ENCODE data around the gene C6orf47. TPM values are rescaled to one million over a fixed set of nuclear protein-coding genes. Genes with fewer than 3 reads are reported as not detected.

C6orf47 gene
- total and polyA plus RNA-seq, 2 of the 8 experiments (the other 6 are each of a cell fraction or from before 2014, with no cell fraction given), result 4.7 to 14.6 TPM

DNA sequence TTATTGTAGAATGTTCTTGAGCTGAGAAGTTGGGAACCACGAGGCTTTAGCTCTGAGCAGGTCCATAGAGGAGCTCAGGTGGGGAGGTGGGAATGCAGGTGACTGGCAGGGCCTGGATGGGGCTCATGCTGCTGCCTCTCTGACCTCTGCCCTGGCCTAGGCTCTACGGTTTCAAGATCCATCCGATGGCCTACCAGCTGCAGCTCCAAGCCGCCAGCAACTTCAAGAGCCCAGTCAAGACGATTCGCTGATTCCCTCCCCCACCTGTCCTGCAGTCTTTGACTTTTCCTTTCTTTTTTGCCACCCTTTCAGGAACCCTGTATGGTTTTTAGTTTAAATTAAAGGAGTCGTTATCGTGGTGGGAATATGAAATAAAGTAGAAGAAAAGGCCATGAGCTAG lies 9.1 kb upstream of the C6orf47 start, which contains the start of gene LY6G5B:
LY6G5B (plus strand) TSS at position 301 of the 400 bp plus-strand sequence. CDS start 975 bp downstream, outside the sequence.
- WGBS, 2 experiments (ENCODE audit: extremely low coverage in 1 of 2, insufficient coverage in 1 of 2, insufficient read length in 1 of 2, insufficient replicate concordance in 2 of 2, low coverage in 1 of 2, low lambda C conversion rate in 2 of 2, missing lambda C conversion rate in 1 of 2), result 89% methylated on average over 8 of the region's 8 CpGs; no CpG with 5 or more reads in 1 of the 2 experiments
- H3K23me2 ChIP-seq (ENCODE audit: low read depth, low read length), result peaks cover 4% of the 10 kb centered on the region; the same call in 1 of the 2 replicates
- H3K79me1 ChIP-seq (ENCODE audit: low read depth, low read length), result peaks cover 9% of the 10 kb centered on the region
- H3K4me1 ChIP-seq (replicated peaks in 1 of 4; ENCODE audit: control insufficient read depth in 3 of 4, insufficient read depth in 4 of 4, low read length in 3 of 4), result peaks cover 0 to 4% (median 1%) of the 10 kb centered on the region in 4 experiments; a peak in 3 of 7 replicates
- no peak within 1 kb of the TSS for H3K4me3 ChIP-seq (ENCODE audit: extremely low read depth in 1 of 4, insufficient read depth in 2 of 4, low read depth in 3 of 4, low read length in 4 of 4)
- no peak within 1 kb of the TSS for H4K5ac ChIP-seq (ENCODE audit: insufficient read length, low read depth, low read length)
- H3K27me3 ChIP-seq (replicated peaks in 1 of 4; ENCODE audit: control insufficient read depth in 3 of 4, extremely low read depth in 1 of 4, insufficient read depth in 3 of 4, low read length in 3 of 4), result no peaks in the 10 kb centered on the region
- no peak within 1 kb of the TSS for H3K4ac ChIP-seq (replicated peaks; ENCODE audit: insufficient read length, low read depth, low read length)
- H3K36me3 ChIP-seq (ENCODE audit: control insufficient read depth in 2 of 4, insufficient read depth in 4 of 4, low read length in 3 of 4), result peaks cover 25 to 50% (median 46%) of the 10 kb centered on the region in 4 experiments
- POLR2A ChIA-PET (ENCODE audit: partially characterized antibody), result interaction anchor here (0.6 to 25.5 kb wide), 8 partner anchors 9 to 1468 kb away, joined by 3 to 883 read pairs (median 4); partner anchors contain the start of genes AIF1, APOM, BAG6 and C6orf47
- CTCF ChIA-PET (ENCODE audit: partially characterized antibody), result interaction anchor here (1.1 to 5.0 kb wide), 5 partner anchors 9 to 48 kb away, joined by 3 to 26 read pairs (median 3); partner anchors contain the start of gene C6orf47
- H4K91ac ChIP-seq (replicated peaks; ENCODE audit: insufficient read length, low read length), result no peak within 1 kb of the TSS
- DNase-seq (ENCODE audit: low read depth in 1 of 2, low spot score in 2 of 2) (no peak), FAIRE-seq (no peak)
- no peak within 1 kb of the TSS for H2AFZ ChIP-seq (ENCODE audit: low read length)
- H3K9ac ChIP-seq (replicated peaks in 1 of 4; ENCODE audit: extremely low read depth in 1 of 4, low read depth in 3 of 4, low read length in 3 of 4), result no peak within 1 kb of the TSS
- H3K4me2 ChIP-seq (ENCODE audit: insufficient read depth in 1 of 2, low read depth in 2 of 2, low read length in 2 of 2), result no peak within 1 kb of the TSS
- no peak within 1 kb of the TSS for H2BK15ac ChIP-seq (ENCODE audit: low read length)
- H3K79me2 ChIP-seq (ENCODE audit: control insufficient read depth in 1 of 2, insufficient read depth in 2 of 2, low read length in 2 of 2), result peaks cover 0 to 23% of the 10 kb centered on the region in 2 experiments; a peak in 2 of 4 replicates
- H3K14ac ChIP-seq (ENCODE audit: insufficient read length), result no peak within 1 kb of the TSS
- no peak within 1 kb of the TSS for H2BK120ac ChIP-seq (replicated peaks; ENCODE audit: low read depth, low read length)
- H2AK5ac ChIP-seq (ENCODE audit: low read depth, low read length), result no peak within 1 kb of the TSS
- H2BK12ac ChIP-seq (ENCODE audit: low read depth, low read length), result no peak within 1 kb of the TSS
- peaks cover 7 to 11% of the 10 kb centered on the region in 2 experiments for H4K20me1 ChIP-seq (replicated peaks in 1 of 2; ENCODE audit: control insufficient read depth in 1 of 2, insufficient read depth in 2 of 2, low read length in 2 of 2)
- H2BK5ac ChIP-seq (ENCODE audit: low read depth, low read length), result no peak within 1 kb of the TSS
- H2BK20ac ChIP-seq (ENCODE audit: low read length), result no peak within 1 kb of the TSS
- H3K18ac ChIP-seq (ENCODE audit: extremely low read depth, low read length), result no peak within 1 kb of the TSS
- H3K23ac ChIP-seq (ENCODE audit: insufficient read length), result no peak within 1 kb of the TSS
- no peak within 1 kb of the TSS; the same call in 1 of the 2 replicates for H4K8ac ChIP-seq (ENCODE audit: extremely low read depth, insufficient read depth, low read length)
- no peak within 1 kb of the TSS for H3K56ac ChIP-seq (replicated peaks; ENCODE audit: insufficient read length, low read depth, low read length)
- H3K27ac ChIP-seq (ENCODE audit: low read depth, low read length), result no peak within 1 kb of the TSS
- H3K9me3 ChIP-seq (ENCODE audit: insufficient read depth in 2 of 2, low read depth in 1 of 2, low read length in 1 of 2), result peaks cover 0 to 5% of the 10 kb centered on the region in 2 experiments; a peak in 1 of 4 replicates
- no peak for TF ChIP-seq SIRT6 (IDR thresholded peaks at IDR 0.05; ENCODE audit: low read length)
- no peak for TF ChIP-seq TBP (IDR thresholded peaks at IDR 0.05; ENCODE audit: low read depth, low read length)
- no peak for TF ChIP-seq BCL11A (IDR thresholded peaks at IDR 0.05; ENCODE audit: low read depth in 2 of 2, low read length in 2 of 2)
- TF ChIP-seq EP300 (IDR thresholded peaks at IDR 0.05; ENCODE audit: borderline replicate concordance in 1 of 2, low read depth in 2 of 2, low read length in 2 of 2), result no peak
- TF ChIP-seq RFX5 (IDR thresholded peaks at IDR 0.05; ENCODE audit: borderline replicate concordance, low read depth, low read length), result no peak
- no peak for TF ChIP-seq ZNF274 (IDR thresholded peaks at IDR 0.05; ENCODE audit: borderline replicate concordance, extremely low read depth, low read length)
- TF ChIP-seq SIN3A (conservative IDR thresholded peaks at IDR 0.05 in 1 of 2, IDR thresholded peaks at IDR 0.05 in 1 of 2; ENCODE audit: low read depth in 1 of 2, low read length in 2 of 2), result no peak
- no peak for TF ChIP-seq RNF2 (IDR thresholded peaks at IDR 0.05; ENCODE audit: borderline replicate concordance, low read depth, low read length, missing control alignments, poor library complexity, severe bottlenecking)
- TF ChIP-seq EGR1 (IDR thresholded peaks at IDR 0.05; ENCODE audit: borderline replicate concordance, low read depth, low read length), result no peak
- TF ChIP-seq MAX (IDR thresholded peaks at IDR 0.05), result no peak
- TF ChIP-seq CREB1 (IDR thresholded peaks at IDR 0.05), result no peak
- TF ChIP-seq HDAC6 (IDR thresholded peaks at IDR 0.05; ENCODE audit: low read depth, low read length), result no peak
- no peak for TF ChIP-seq CBX5 (IDR thresholded peaks at IDR 0.05; ENCODE audit: low read depth, low read length)
